Activated T-cell treated with anti-CD3 and anti-CD28 coated beads, Interleukin-2, amount 50 U/mL, for 72 hours (primary cell): Measurements from ENCODE around the gene FGF7. TPM values are rescaled to one million over a fixed set of nuclear protein-coding genes. Genes with fewer than 3 reads are reported as not detected.

Experiments
- total RNA-seq, 2 donors: library from RNA; stranded (reverse); gene quantifications; one replicate each; pipeline ENCODE4 v1.2.3, GENCODE V29; 2022

FGF7 gene
- total RNA-seq, 2 donors from 2014 or later = not detected

Other genes with a start within 250 kb of the FGF7 start
- gene FAM227B, start 197.6 kb downstream of the FGF7 start, total RNA-seq = 1 to 10 TPM; 4.1 to 5.7 TPM
- 10 to 100 TPM; 17.2 to 20.0 TPM for gene DTWD1, start 197.8 kb downstream of the FGF7 start, total RNA-seq